NCI-H345 (cell line): Measurements from ENCODE around the gene ANK2.
"Not testable (repeated sequence)": the region's sequence is repeated elsewhere in the genome, so short reads cannot be mapped to it uniquely, and the experiment has no call there.

ENCODE experiments used
- DNase-seq: peaks from one replicate; lab custom pipeline; 2025; lab: John Stamatoyannopoulos, UW

Gene ANK2

DNA sequence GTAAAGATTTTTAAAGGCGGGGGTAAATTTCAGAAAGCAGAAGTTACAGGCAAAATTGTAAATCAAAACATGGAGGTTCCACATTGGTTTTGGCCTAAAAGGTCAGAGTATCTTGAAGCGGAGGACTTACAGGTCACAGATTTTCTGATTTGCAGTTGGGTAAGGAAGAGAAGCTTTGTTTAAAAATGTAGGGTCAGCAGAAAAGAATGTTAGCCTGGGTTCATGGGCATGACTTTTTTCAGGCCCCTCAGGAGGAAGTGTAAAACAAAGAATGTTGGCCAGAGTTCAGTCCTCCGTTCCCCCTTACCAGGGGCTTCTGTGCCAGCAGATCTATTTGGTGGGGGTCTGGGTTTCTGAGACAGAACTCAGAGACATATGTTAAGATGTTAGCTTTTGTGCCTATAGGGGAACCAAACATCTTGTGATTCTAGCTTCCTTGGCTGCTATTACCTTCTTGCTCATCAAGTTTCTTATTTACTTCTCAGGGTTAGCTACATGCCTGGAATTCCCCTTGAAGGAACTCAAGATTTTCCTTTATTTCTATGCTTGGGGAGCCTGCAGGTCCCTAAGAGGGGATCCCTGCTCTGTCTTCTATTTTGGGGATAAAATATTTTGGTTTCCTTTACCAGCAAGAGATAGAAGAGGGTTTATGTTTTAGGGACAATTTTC is 160.3 kb downstream of the ANK2 start:
- no peak for DNase-seq

DNA sequence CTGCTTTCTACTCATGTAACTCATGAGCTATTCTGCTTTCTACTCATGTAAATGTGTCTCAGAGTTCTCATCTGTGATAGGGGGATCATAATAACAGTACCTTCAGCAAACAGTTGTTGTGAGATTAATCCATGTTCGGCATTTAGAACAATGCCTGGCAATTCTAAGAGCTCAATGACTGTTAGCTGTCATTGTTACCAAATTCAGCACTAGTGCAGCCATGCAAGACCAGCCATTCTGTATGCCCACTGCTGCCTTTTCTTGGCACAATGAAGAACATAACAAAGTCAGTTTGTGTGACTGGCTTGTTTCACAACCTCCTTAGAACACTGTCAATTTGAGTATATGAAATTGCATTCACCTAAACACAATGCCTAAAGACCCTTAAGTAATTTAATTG is 163.2 kb downstream of the ANK2 start:
- peak; percentile 34 for DNase-seq

DNA sequence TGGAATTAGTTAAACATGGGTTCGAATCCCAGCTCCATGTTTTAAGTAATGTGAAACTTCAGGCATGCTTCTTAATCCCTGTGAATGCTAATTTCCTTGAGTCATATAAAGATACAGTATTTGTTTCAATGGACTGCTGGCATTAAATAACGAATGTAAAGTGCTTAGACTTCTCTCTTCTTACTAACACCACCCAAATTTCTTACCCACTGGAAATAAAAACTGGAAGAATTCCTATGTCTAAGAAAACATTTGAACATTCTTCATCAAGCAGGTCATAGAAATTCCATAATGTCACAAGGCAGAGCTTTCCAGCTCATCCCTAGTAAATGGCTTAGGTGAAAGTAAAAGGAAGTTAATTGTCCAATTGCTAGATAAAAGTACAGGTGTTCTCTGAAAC is 172.5 kb downstream of the ANK2 start:
- no peak for DNase-seq

DNA sequence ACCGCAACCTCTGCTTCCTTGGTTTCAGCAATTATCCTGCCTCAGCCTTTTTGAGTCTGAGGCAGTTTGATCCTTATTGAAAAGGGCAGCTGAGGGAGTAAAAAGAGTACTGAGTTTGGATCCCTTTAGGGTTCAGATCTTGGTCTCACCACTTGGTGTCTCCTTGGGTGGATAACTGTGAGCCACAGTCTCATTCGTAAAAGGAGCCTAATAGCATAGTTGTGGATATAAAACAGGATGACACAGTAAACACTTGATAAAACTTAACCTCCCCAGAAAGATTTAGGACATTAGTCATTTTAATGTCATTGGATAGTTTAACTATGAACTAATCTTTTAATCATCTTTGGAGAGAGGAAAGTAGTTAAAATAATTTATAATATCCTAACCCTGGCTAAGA is 173.0 kb downstream of the ANK2 start:
- no peak for DNase-seq

DNA sequence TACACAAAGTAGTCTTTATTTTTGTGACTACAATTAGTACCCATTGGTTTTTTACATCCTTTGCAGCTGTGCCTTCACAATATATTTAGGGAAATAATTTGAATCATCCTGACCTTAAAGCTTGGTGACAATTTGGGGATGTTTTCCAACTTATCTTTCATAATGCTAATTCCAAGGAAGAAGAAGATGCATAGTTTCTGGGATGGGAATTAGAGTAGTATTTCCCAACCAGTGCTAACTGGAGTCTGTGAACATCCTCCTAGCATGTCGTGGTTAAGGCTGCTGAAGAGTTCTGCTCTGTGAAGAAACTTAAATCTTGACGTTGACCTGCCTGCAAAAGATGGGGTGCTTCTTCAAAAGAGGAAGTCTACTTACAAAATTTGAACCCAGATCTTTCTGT is 173.5 kb downstream of the ANK2 start:
- DNase-seq, result no peak

DNA sequence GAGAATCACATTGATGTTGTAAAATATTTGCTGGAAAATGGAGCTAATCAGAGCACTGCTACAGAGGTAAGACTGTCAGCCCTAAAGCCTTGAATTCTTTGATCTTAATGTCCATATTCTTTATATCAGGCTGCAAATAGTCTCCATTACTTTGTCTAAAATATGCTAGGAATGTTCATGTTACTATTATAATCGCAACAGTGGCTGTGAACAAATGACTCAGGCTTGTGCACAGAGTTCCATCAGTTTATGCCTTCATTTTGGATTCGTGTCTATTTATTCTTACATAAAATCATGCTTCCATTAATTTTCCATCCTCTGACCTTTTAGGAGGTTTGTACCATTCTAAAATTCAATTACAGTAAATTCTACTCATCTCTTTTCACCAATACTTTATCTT is 182.7 kb downstream of the ANK2 start:
- no peak for DNase-seq

DNA sequence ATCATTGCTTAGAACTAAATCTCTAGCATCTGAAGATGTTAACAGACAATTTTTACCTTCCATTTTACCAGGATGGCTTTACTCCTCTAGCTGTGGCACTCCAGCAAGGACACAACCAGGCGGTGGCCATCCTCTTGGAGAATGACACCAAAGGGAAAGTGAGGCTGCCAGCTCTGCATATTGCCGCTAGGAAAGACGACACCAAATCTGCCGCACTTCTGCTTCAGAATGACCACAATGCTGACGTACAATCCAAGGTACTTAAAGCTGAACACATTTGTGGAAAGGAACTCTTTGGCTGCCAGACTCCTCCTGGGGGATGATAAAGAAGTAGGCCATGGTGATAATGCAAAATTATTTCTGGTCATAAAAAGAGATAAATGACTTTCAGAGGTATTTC is 187.5 kb downstream of the ANK2 start:
- no peak for DNase-seq

DNA sequence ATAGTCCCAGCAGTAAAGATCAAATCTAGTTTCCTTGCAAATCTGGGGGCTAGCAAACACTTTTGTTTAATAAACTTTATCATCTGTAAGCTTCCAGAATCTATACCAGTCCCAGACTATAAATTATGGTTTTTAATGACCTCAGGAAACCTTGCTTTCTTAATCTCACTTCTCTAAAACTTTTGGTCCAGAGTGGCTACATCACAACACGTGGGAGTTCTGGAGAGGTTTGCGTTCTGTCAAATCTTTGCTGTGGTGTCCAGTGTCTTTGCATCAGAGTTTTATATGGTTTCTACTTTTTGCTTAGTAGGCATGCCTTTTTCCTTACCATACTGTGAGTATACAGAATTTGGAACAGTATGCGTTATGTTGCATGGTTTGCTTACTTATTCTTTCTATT is 193.9 kb downstream of the ANK2 start:
- no peak for DNase-seq

DNA sequence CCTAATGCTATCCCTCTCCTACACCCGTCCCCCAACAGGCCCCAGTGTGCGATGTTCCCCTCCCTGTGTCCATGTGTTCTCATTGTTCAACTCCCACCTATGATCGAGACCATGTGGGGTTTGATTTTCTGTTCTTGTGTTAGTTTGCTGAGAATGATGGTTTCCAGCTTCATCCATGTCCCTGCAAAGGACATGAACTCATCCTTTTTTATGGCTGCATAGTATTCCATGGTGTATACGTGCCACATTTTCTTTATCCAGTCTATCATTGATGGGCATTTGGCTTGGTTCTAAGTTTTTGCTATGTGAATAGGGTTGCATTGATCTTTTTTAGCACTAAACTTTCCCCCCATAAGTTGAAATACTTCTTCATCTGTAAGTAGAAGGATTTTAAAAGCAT is 195.3 kb downstream of the ANK2 start:
- DNase-seq, result not testable (repeated sequence)

DNA sequence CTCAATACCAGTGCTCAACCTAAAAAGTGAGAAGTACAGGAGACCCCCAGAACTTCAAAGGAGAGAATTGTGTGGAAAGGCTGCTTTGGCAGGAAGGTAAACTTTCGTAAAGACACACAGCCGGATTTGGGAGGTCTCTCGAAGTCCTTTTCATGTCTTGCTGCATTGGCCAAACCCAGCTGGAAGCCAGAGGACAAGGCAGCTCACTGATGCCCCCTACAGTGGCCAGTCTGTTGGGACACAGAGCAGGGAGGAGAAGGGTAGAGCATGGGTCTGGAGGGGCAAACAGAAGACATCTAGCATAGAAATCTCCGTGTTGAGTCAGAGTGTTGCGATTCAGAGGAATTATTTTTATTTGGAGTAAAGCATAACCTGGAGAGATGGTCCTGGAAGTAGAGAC is 198.9 kb downstream of the ANK2 start:
- no peak for DNase-seq

DNA sequence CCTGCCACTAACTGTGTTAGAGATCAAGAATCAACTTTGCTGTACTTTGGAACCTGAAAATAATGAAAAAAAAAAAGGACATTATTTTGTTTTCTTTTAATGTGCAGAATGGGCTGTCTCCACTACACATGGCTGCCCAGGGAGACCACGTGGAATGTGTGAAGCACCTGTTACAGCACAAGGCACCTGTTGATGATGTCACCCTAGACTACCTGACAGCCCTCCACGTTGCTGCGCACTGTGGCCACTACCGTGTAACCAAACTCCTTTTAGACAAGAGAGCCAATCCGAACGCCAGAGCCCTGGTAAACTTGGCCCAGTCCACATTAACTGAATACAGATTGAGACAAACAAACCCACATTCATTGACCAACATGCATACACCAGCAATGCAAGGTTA is 206.2 kb downstream of the ANK2 start:
- no peak for DNase-seq

DNA sequence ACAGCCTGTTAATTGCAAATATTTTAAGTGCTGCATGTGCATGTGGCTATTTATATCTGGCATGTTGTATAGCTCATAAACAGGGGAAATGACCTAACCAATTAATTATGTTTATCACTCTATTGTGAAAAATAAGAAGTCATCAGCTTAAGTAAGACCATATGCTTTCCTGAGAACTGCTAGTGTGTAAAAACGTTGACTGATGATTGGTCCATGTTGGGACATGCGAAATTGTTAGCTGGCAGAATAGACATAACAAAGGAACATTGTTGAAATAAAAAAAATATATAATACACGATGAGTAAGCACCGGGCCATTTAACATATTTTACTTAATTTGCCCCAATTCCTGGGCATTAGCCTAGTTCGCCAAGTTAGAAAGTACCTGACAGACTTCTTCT is 207.5 kb downstream of the ANK2 start:
- no peak for DNase-seq

DNA sequence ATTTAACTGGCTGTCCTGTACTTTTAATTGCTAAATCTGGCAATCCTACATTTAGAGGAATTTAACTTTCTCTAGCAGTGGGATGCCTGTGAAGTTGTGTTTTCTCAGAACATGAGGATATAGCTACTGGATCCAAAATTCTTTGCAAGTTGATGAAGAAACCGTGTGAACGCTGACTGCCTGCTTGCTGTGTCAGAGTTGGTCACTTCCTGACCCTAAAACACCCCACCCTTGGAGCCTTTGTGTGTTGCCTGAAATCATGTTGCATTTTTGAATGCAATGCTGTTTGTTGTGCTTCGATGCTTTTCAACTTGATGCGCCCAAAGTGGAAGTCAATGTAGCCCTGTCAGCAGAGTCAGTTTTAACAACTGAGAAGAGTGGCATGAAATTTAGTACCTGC is 211.2 kb downstream of the ANK2 start:
- DNase-seq, result no peak

DNA sequence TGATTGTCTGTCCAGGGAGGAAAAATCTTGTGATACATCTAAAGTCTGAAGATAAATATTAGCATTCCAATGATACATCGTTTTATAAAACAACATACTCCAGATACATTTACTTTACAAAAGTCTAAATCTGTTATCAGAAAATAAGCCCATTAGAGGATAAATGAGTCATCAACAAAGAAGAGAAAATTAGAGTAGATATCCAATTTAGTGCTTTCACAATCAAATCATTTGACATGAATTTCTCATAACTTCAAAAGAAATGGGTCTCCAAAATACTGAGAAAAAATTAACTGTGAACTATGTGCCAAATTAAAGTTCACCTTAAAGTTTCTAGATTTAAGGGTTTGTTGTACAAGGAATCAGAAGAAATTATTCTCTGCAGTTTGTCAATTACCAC is 213.8 kb downstream of the ANK2 start:
- DNase-seq, result no peak

DNA sequence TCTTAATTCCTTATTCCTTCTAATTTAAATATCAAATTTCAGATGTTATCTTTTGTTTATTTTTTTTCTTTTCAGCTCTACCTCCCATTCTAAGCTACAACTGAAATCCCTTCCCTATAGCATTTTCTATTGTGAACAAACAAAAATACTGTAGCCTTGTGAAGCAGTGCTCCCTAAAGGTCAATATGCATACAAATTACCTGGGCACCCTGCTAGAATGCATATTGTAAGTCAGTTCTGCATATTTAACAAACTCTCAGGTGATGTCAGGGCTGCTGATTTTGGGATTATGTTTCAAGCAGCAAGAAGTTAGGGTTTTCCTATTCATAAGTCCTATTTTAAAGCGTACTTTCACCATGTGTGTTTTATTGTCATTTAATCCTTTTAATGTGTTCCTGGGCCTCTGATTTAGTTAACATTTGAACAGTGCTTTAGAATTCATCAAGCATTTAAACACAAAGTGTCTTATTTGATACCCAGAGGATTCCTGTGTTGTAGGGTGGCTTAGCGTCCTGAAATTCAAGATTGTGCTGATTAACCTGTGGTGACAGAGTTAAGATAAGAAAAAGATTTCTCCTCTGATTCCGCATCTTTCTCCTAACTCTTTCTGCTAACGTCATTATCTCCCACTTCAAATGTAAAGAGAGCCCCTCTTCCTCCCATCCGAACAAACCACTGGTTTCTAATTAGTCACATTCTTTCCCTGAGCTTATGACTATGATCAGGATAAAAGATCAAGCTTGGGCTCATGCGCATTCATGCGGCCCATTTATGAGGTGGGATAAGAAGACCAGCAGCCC is 221.3 kb downstream of the ANK2 start:
- DNase-seq, result no peak

DNA sequence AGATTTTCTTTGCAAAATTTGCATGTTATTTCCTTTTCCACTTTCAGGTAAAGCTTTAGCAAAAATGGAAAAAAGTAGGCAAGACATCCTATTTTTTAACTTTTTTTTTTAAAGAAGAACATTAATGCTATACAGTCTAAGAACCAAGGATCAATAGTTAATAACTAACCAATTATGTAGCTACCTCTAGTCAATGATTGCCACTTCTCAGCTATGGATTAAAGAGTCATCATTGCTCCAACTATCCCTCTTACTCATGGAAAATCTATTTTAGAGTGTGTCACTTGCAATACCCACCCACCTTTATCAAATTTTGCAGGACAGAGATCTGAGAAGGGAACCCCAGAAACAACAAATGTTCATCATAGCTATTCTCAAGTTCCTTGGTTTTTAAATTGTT is 223.1 kb downstream of the ANK2 start:
- no peak for DNase-seq

DNA sequence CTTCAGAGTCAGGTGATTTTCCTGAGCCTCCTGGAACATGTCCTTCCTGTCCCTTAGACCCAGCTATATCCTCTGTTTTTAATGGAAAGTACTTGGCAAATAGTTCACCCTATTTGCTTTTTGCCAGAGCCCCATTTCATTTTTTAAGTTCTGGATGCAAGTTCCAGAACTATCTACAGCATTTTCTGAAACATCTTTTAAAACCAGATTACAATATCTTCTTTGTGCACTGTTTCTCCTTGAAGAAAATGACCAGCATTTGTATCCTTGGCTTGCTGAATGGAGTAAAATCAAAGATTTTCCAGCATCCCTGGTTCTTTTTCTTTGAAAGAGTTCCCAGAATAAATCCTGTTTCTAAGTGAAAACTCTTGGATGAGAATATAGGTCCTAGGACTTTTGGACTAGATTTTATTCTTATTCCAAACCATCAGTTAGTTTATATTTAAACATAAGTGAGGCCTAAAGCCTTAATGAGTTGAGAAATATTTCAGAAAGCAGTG is 224.3 kb downstream of the ANK2 start:
- DNase-seq, result no peak

DNA sequence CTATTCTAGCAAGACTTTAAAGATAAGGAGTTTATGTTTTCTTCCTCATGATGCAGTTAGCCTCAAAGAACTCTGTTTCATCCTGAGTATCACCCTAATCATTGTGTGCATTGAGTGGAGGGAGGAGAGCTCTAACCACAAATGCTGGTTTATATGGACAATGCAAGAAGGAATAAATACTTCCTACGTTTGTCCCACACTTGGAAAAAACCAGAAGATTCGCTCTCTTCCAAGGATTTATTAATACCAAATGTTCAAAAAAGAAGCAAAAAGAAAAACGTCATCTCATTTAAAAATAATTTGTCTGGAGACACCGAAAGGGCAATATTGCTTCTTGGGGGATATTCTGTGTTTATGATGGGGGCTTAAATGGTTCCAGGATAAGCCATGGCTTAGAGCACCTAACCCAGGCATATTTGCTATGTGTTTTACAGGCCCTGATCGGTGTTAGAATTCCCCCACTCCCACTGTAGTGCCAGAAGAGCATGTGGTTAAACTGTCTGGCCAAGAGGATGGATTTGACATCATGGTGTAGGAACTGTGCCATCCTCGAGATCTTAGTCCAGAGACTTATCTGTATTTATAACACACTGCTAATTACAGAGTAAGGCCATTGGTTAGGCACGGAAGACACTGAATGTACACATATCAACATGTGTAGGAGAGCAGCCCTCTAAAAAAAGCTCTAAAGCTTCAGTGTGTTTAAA is 227.2 kb downstream of the ANK2 start:
- DNase-seq, result no peak

DNA sequence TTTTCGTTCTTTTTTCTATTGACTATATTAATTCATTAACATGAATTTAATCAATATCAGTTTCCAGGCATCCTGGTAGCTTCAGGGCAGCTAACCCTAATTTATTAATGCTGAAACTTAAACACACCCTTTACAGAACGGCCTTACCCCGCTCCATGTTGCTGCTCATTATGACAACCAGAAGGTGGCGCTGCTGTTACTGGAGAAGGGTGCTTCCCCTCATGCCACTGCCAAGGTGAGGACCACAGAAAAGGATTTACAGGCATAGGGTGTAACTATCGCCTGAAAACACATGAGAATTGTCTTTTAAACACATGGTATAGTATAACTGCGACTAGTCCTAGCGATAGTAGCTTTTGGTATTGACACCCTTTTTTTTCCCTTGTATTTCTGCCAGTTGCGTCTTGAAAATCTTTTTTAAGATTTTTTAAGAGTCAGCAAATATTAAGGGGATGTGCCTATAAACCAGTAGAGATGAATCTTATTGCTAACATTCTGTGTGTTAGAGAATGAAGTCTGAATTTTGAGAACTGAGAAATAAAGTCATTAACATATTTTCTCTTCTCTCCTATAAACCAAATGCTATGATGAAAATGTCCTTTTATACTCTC is 229.0 kb downstream of the ANK2 start:
- DNase-seq, result peak; percentile 51

DNA sequence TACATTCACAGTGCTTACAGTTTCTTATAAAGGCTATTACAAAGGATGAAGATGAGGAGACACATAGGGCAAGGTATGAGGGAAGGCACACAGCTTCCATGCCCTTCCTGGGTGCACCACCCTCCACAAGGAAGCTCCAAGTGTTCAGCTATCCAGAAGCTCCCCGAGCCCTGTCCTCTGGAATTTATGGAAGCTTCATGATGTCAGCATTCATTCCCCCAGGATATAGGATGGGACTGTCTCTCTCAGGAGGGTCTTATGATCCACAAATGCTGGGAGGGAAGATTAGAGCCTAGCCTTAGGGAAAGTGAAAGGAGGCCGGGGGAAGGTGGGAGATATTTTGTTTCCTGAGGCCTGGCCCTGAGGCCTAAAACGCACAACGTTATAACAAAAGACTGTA is 236.0 kb downstream of the ANK2 start:
- no peak for DNase-seq

DNA sequence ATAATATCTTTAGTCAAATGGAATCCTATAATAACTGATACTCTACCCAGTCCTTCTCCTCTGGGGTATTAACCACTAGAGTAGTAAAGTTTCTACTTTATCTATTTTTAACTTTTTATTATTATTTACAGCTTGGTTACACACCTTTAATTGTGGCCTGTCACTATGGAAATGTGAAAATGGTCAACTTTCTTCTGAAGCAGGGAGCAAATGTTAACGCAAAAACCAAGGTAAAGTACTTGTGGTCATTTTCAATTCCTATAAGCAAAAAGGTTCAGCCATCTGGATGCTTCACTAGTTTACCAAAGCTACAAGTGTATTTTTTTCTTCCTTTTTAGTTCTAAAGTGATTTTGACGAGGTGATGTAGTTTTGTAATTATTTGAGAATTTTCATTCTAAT is 238.8 kb downstream of the ANK2 start:
- no peak for DNase-seq

DNA sequence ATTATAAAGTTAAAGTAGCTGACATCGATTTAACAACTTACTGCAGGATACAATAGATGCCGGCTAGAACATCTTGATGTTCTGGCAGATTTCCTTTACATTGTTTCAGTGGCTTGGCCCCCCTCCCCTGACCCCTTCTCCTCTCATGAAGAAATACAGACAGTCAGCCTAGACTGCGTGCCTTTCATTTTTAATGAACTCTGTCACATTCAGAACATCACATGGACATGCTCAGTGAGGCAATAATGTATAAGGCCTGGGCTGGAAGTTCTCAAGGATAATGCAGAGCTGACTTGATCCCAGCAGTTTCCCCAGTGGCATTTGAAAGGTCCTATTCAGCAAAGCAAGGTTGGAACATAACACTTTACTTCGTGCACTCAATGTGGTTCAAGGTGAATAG is 239.2 kb downstream of the ANK2 start:
- DNase-seq, result no peak

DNA sequence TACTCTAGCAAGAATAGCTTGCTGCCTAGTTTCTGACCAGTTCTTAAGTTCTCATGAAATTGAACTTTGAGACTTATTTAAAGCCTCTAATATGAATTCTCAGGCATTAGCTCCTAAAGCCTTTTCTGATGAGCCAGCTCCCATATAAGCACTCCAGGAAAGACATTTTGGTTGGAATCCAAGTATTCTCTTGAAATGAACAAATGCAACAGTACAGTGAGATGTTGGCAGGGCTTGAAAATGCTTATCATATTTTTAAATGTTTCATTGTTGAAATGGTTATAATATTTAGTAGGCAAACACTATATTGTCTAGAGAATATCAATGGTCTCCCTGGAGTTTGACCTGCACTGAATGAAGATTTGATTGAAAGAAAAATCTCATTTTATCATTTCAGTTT is 240.3 kb downstream of the ANK2 start:
- no peak for DNase-seq
